Suppressor macrophage (primary cell): ENCODE measurements around the gene TMEM190.

Experiments
- DNase-seq, 4 experiments: peaks; one replicate each; pipeline ENCODE4 v3.0.0-alpha.2; 2020 to 2022

TMEM190 gene

DNA sequence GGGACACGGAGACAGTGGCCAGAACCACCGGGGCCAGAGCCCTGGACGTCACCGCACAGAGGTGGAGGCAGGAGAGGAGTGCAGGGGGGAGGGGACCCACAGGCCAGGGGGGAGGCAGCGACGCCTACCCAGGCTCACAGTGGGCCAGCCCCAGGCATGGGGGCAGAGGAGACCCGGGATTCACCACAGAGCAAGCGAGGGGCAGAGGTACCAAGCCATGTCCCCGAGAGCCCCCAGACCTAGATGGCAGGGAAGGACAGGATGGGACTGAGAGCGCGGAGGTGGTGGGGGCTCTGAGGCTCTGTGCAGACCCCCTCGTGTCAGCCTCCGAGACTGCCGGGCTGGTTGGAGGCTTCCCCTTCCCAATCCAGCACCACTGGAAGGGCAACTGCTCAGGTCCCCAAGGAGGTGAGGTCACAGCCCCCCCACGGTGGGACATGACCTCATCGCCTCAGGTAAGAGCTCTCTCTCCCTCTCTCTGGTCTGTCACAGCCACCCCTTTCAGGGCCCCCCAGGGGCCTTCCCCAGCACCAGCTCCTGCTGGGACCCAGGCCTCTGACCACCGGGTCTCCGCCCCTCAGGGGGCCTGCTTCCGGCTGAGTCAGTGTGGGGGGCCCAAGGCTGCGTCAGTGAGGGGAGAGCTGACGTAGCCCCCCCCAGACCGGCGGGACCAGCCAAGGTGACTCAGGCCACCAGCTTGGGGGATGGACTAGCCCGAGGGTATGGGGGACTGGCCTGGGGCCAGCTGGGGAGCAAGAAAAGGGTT, 4.1 kb upstream of the TMEM190 start:
- no peak for DNase-seq

DNA sequence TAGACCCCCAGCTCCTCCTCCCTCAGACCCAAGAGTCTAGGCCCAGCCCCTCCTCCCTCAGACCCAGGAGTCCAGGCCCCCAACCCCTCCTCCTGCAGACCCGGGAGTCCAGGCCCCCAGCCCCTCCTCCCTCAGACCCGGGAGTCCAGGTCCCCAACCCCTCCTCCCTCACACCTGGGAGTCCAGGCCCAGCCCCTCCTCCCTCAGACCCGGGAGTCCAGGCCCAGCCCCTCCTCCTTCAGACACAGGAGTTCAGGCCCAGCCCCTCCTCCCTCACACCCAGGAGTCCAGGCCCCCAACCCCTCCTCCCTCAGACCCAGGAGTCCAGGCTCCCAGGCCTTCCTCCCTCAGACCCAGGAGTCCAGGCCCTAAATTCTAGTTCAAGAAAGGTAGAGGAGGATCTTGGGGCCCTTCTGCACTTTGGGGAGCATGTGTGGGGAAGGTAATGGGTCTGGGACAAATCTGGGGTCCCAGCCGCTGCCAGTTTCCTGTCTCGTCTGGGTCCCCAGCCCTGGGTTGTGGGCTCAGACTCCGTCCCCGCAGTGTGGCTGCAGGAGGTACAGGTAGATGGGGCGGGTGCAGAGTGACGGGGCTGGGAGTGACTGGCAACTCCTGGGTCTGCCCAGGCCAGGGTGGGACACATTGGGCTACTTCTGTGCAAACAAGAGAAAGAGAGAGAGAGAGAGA, 3.2 kb upstream of the TMEM190 start:
- no peak for DNase-seq

DNA sequence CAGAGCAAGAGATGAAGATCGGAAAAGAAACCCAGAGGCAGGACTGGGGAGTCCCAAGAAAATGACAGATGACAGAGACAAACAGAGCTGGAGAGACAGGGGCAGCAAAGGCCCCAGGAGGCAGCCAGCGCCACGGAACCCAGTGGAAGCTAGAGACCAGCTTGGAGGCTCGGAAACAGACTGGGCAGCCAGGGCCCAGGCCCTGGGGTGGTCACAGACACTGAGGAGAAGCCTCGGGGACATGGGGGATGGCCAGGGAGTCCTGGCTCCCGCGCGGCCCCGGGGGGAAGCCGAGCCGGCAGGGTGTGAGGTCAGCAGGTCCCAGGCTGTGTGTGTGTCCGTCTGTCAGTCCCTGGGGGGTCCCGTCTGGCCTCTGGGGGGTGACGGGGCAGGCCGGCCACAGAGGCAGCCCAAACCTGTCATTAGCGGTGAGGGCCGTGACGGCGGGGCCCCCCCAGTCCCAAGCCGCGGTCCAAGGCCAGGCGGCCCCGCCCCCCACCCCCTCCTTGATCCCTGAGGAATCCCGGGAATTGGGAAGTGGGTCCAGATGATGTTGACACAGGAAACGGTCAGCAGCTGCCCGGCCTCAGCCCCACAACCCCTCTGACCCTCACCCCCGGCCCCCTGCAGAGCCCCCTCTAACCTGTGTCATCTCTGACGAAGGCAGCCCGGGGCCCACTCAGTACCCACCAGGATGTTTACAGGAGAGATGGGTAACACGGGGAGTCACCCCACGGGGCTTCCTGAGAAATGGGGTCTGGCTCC, 2.5 kb upstream of the TMEM190 start:
- no peak for DNase-seq

DNA sequence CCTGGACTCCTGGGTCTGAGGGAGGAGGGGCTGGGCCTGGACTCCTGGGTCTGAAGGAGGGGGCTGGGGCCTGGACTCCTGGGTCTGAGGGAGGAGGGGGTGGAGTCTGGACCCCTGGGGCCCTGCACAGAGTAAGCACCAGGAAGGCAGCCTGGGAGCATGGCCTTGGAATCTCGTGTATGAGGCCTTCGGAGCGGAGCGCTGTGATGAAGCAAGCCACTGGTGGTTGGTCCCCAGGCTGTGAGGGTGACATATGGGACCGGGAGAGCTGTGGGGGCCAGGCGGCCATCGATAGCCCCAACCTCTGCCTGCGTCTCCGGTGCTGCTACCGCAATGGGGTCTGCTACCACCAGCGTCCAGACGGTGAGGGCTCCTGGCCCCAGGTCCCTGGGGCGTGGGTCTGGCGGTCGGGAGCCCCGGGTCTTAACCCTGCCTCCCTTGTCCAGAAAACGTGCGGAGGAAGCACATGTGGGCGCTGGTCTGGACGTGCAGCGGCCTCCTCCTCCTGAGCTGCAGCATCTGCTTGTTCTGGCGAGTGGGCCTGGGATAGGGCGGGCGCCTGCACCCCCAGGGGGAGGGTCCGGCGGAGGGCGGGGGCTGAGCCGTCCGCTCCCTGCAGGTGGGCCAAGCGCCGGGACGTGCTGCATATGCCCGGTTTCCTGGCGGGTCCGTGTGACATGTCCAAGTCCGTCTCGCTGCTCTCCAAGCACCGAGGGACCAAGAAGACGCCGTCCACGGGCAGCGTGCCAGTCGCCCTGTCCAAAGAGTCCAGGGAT, 918 bp downstream of the TMEM190 start:
- no peak for DNase-seq

DNA sequence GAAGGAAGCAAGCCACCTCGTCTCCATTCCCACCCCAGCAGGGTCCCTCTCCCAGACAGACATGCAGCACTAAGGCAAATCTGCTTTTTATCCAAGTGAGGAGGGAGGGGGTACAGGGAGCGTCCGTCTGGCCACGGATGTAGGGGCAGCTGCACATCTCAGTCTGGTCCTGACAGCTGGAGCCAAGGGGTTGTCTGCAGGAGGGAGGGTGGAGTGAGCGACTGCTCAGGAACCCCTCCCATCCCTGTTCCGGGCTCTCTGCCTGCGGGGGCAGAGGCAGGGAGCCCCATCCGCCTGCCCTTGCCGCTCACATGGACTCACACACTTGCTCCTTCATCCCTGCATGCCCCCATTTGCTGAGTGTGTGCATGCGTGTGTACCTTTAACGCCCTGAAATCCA, 2.5 kb downstream of the TMEM190 start:
- DNase-seq, result no peak

DNA sequence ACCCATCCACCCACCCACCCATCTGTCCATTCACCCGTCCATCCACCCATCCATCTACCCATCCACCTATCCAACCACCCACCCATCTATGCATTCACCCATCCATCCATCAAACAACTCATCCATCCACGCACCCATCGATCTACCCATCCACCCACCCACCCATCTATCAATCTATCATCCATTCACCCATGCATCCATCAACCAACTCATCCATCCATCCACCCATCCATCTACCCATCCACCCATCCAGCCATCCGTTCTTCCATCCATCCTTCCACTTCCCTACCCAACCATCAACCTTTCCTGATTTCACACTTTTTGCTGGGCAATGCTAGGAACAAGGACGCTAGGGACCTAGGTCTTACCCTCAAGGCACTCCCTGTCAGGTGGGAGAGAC, 5.4 kb downstream of the TMEM190 start:
- DNase-seq, result no peak

DNA sequence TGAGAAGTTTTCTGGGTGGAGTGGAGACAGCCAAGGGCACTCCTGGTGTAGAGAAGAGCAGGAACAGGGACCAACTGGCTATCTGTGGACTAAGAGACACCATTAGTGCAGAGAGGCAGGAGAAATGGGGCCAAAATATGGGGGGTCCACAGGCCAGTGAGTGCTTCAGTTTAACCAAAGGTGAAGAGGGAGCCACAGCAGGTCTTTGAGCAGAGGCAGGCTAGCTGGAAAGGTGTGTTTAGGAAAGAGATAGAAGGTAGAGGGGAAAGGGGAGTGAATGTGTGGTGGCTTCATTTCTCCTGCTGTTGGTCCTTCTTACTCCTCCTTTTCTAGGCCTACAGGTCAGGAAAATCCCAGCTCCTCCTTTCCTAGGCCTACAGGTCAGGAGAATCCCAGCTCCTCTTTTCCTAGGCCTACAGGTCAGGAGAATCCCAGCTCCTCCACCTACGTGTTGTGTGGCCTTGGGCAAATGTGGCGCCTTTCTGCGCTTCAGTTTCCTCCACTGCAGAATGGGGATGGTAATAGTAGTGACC, 6.0 kb downstream of the TMEM190 start:
- no peak for DNase-seq

DNA sequence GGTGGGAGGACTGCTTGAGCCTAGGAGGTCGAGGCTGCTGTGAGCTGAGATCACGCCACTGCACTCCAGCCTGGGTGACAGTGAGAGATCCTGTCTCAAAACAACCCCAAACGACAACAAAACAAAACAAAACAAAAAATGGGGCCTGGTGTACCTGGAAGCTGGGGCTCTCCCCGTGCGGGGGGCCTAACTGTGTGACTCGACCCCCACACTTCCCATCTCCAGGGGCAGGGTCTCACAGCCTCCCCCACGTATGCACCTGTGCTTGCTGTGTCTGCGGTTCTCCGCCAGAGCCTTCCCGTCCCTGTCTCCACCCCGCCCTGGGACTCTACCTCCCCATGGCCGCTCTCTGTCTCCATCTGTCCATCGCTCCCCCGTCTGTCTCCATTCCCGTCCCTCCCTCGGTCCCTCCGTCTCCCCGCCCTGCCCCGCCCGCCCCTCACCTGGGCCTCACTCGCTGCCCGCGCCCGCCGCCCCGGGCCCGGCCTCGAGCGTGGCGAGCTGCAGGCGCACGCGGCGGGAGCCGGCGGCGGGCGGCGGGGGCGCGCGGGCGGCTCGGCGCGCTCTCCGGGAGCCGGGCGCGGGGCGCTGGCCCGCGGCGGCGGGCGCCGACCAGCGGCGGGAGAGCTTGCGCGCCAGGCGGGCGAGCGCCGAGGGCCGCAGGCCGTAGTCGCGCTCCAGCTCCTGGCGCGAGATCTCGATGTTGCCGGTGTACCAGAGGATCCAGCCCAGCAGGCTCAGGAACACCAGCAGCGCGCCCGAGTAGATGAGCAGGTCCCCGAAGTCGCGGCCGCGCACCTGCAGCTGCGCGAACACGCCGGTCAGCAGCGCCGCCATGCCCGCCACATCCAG, 6.9 kb downstream of the TMEM190 start:
- peak; percentile 61 to 90 (median 77) for DNase-seq

DNA sequence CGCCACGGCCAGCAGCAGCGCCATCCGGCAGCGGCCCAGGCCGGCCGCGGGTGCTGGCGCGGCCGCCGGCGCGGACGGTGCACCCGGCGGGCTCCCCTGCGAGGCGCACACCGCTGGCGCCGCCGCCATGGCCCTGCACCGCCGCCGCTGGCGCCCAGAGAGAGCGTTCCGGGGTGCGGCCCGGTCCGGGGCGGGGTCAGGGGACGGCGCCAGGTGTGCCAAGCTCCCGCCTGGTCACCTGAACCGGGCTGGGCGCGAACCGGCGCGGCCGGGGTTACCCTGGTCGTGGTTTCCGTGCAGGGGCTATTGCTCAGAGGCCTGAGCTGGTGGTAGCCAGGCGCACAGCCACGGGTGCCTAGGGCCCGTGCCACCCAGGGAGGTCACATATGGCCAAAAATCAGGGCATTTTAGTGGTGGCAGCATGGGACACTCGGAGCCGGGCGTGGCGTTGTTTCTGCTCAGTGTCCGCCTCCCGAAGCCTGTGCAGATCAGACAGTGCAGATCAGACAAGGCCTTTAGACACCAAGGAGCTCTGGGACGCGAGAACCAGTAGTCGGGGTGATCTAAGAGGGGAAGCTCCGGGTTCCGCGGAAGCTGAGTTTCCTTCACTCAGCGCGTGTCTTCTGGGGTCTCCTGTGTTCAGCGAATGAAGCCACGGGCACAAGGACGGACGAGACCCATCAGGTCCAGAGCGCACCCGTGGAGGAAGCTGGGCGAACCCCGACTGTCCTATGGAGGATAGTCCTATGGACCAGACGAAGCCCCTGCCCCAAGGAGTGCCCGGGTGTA, 7.7 kb downstream of the TMEM190 start, which contains the start of gene TMEM238:
Gene TMEM238, minus strand, starts transcription at position 162 of the 789 bp plus-strand sequence. Its CDS starts 33 bp downstream, at position 129.
- peak; percentile 41 to 55 (median 52) for DNase-seq

DNA sequence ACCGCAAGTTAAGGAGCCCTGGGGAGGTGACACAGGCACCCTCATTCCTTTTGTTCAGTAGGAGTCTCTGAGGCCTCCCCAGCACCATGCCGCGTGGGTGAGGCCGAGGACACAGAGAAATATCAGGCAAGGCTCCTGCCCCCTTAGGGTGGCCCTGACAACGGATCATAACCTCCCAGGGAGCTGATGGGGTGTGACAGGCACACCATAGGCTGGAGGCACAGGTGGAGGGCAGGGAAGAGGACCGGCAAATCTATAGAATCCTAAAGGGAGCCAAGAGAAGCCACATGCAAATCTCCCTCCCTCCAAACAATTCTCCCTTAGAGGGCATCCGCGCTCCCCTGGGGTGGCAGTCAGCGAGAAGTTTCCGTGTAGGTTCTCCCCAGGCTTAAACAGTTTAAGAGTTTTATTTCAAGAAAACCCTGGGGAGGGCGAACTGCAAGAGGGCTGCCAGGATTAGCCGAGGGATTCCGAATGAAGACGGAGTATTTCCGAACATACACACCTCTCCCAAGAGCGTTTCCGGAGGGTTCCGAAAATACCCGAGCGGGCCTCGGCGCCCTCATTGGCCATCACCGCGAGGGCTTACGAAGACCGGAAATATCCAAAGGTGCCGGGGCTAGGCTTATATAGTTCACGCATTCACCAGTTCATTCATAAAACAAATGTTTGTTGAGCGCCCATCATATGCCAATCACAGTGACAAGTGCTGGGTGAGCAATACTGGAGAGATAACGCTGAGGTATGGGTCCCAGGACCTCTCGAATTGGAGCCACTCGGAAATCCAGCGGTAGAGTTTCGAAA, 8.5 kb downstream of the TMEM190 start:
- DNase-seq, result peak; percentile 96 to 97 (median 96)

DNA sequence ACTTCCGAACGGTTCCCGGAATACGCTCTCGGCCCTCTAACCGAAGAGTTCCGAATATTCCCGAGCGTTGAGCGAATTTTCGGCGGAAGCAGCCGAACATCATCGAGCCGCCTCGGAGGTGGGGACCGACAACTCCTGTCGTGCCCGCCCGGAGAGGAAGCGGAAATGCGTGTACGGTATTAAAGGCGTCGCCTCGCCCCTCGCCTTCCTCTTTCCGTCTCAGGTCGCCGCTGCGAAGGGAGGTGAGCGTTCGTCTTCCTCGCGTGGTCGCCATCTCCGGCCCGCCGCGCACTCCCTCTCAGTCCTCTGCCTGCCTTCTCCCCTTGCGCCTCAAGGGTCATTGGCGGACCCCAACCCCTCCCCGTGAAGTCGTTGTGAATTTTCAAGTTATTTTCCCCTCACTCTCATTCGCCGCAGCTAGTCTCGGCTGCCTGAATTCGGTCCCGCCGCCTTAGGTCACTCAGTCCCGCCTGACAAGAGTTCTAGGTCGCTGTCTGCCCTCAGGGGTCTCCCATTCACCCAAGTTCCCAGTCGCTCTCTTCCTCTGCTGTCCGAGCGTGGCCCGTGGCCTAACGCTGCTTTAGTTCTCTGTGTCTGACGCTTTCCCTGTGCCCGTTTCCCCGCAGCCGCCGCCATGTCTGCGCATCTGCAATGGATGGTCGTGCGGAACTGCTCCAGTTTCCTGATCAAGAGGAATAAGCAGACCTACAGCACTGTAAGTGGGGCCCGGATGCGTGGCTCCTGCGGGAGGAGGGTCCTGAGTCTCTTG, 9.3 kb downstream of the TMEM190 start, which contains the start of gene RPL28:
Gene RPL28, plus strand, starts transcription at position 209 of the 769 bp plus-strand sequence. Its CDS starts 426 bp downstream, at position 635.
- DNase-seq, result peak; percentile 99 to 100 (median 100)

DNA sequence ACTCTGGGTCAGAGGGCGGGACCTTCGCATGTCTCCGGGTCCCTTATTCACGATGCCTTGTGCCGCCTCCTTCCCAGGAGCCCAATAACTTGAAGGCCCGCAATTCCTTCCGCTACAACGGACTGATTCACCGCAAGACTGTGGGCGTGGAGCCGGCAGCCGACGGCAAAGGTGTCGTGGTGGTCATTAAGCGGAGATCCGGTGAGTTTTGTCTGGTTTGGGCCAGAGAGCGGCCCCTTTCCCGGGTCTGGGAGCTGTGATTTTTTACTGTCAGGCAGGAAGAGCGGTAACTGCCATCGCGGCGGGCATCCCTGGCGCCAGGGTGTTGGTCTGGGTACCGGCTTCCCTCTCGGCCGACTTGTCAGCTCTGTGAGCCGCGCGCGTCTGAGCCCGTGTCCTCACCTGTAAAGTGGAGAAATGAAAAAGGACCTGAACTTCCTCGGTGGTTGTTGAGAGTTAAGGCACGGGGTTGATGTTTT, 9.9 kb downstream of the TMEM190 start:
- DNase-seq, result peak in 3 of 4 experiments; percentile 17 to 42 (median 19)

DNA sequence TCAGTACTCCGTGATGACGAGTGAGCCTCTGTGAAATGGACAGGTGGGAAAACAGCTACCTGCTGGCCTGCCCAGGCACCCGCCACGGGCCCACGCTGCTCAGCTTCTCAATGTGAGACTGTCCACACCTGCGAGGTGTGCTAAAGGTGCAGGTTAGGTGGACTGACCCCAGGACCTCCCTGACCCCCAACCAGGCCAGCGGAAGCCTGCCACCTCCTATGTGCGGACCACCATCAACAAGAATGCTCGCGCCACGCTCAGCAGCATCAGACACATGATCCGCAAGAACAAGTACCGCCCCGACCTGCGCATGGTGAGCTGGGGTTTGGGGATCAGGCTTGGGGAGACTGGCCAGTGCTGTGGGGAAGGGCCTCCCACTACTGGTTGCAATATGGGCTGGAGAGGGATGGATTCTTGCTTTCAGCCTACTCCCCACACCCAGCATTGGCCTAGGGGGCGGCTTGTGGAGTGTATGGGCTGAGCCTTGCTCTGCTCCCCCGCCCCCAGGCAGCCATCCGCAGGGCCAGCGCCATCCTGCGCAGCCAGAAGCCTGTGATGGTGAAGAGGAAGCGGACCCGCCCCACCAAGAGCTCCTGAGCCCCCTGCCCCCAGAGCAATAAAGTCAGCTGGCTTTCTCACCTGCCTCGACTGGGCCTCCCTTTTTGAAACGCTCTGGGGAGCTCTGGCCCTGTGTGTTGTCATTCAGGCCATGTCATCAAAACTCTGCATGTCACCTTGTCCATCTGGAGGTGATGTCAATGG, 11.3 kb downstream of the TMEM190 start:
- no peak for DNase-seq

DNA sequence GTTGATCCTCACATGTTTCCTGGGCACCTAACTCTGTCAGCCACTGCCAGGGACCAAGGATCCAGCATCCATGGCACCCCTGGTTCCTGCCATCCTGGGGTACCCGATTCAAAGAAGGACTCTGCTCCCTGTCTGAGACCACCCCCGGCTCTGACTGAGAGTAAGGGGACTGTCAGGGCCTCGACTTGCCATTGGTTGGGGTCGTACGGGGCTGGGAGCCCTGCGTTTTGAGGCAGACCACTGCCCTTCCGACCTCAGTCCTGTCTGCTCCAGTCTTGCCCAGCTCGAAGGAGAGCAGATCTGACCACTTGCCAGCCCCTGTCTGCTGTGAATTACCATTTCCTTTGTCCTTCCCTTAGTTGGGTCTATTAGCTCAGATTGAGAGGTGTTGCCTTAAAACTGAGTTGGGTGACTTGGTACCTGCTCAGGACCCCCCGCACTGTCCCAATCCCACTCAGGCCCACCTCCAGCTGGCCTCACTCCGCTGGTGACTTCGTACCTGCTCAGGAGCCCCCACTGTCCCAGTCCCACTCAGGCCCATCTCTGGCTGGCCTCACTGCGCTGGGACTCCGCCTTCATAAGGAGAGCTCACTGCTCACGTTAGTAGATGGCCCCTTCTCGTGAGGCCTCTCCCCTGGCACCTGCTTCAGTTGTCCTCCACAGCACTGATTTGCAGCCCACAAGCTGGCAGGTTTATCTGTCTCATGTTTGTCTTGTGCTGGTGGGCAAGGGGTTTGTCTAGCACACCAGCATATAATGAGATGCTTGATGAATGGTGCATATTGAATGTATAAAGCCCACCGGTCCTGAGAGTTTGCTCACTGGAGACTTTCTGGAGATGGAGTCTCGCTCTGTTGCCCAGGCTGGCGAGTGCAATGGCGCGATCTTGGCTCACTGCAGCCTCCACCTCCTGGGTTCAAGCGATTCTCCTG, 13.0 kb downstream of the TMEM190 start:
- no peak for DNase-seq

DNA sequence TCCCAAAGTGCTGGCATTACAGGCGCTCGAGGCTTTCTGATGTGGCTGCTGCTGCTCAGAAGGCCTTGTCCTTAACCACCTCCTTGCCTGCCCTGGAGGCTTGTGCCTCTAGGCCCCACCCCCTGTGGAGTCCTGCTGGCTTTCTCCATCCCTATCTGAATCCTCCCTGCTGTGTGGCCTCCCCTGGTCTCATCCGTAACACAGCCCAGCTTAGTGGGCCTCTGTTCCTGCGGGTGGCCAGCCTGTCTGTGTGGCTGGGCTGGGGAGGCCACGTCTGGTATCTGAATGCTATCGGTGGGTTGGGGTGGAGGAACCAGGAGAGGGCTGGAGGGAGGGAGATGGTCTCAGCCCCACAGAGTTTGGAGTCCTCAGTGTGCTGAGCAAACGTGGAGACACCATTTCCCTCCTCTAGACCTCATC, 13.8 kb downstream of the TMEM190 start:
- no peak for DNase-seq

DNA sequence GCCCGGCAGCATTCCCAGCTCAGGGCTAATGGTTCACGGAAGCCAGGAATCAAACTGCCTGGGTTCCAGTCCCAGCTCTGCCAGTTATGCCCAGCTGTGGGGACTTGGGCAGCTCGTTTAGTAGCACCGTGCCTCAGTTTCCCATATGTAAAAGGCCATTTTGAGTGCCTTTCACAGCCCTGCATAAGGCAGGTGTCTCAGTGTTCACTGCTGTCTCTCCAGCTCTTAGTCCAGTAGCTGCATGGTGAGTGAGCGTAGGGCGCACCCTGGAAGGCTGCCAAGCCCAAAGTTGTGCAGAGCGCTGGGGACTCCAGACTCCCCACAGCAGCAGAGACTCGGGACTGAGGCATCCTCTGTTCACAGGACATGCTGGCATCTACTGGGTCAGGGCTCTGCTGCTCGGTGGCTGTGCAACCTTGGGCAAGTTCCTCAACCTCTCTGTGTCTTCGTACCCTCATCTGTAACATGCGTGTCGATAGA, 14.6 kb downstream of the TMEM190 start:
- DNase-seq, result no peak
